Suprapubic skin (tissue), 4 donors: ENCODE data around the gene FRAS1.

Source experiments
- POLR2A ChIP-seq, 2 donors: fragments of 450-650 bp; IDR thresholded peaks; one replicate each; pipeline ENCODE4 v1.6.1; 2017; ENCODE audit warnings: antibody characterized with exemption in 2 of 2, mild to moderate bottlenecking in 2 of 2, moderate library complexity in 2 of 2
- POLR2AphosphoS5 ChIP-seq, 3 donors: sonication (generic); formaldehyde crosslinking; IDR thresholded peaks; one replicate each; pipeline ENCODE4 v1.6.1; 2017; ENCODE audit warnings: antibody characterized with exemption in 3 of 3
- TF ChIP-seq, protein P1 (sequence below), 2 donors: fragments of 200-600 bp in 1 of 2; fragments of 450-650 bp in 1 of 2; sonication (generic) in 1 of 2; IDR thresholded peaks; one replicate each; pipeline ENCODE4 v1.5.1; 2016 to 2019; ENCODE audit warnings: antibody characterized with exemption in 2 of 2, mild to moderate bottlenecking in 1 of 2, moderate library complexity in 1 of 2

DNA sequence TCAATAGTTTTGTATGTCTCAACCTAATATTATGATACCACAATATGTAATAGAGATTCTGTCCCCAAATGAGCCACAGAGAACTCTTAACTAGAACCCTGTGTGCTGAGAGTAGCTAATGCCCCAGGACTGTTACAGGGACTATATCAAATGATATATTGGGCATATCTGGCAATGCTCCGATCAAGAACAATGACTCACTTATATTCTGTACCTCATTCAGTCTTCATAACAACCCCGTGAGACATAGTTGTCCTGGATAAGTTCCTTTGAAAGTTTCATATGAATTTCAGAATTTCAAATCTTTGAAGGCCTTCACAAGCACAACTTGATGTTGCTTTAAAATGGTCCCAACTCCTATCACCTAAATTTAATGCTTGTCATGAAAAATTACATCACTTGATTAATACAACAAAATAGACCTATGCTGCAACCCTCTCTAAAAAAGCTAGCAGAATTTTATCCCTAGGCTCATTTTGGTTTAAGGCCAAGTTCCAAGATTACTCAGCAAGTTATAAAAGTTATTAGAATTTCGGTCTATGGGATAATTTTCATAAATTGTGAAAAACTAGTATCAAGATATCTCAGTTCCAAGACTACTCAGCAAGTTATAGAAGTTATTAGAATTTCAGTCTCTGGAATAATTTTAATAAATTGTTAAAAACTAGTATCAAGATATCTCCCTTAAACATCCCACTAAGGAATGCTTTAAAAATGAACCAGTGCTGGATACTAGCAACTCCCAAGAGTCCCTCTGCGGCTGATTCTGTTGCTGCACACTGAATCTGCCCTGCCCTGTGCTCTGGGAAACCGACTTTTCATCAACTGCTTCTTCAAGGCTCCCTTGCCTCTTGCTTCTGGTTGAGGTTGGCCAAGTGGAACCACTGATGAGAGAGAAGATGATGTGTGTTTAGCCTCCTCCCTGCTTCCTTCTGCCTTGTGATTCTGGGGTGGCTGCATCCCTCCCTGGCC is 488.4 kb downstream of the FRAS1 start:
- no peak for TF ChIP-seq POLR2AphosphoS5 (IDR thresholded peaks at IDR 0.05)
- TF ChIP-seq, protein P1, sequence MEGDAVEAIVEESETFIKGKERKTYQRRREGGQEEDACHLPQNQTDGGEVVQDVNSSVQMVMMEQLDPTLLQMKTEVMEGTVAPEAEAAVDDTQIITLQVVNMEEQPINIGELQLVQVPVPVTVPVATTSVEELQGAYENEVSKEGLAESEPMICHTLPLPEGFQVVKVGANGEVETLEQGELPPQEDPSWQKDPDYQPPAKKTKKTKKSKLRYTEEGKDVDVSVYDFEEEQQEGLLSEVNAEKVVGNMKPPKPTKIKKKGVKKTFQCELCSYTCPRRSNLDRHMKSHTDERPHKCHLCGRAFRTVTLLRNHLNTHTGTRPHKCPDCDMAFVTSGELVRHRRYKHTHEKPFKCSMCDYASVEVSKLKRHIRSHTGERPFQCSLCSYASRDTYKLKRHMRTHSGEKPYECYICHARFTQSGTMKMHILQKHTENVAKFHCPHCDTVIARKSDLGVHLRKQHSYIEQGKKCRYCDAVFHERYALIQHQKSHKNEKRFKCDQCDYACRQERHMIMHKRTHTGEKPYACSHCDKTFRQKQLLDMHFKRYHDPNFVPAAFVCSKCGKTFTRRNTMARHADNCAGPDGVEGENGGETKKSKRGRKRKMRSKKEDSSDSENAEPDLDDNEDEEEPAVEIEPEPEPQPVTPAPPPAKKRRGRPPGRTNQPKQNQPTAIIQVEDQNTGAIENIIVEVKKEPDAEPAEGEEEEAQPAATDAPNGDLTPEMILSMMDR (IDR thresholded peaks at IDR 0.05) = no peak
- no peak for TF ChIP-seq POLR2A (IDR thresholded peaks at IDR 0.05)
